Measurements from ENCODE around the gene BCAS3.
"Not testable (repeated sequence)": the region's sequence is repeated elsewhere in the genome, so short reads cannot be mapped to it uniquely, and the experiment has no call there.

The BCAS3 gene

DNA sequence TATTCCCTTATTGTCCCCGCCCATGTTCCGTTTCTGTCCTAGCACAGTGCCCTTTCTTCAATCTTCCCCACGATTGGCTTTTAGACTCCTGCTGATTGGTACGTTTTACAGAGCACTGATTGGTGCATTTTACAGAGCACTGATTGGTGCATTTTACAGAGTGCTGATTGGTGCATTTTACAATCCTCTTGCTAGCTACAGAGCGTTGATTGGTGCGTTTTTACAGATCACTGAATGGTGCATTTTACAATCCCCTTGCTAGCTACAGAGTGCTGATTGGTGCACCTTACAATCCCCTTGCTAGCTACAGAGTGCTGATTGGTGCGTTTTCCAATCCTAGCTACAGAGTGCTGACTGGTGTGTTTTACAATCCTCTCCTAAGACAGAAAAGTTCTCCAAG lies 3.0 kb upstream of the BCAS3 start:
- DNase-seq (ENCODE audit: low spot score): not testable (repeated sequence)

DNA sequence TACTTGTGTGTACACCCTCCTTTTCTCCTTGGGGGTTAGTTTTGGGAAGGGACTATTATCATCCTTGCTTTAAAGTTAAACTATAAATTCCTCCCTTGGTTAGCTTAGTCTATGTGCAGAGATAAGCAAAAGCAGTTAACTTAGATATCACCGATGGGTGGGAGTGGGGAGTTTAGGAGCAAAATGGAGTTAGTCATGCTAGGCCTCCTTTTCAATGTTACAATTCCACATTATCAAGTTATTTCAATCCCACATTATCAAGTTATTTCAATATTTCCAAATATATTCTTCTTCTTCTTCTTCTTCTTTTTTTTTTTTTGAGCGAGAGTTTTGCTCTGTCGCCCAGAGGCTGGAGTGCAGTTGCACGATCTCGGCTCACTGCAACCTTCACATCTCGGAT lies 1.7 kb upstream of the BCAS3 start:
- no peak for DNase-seq (ENCODE audit: low spot score)

DNA sequence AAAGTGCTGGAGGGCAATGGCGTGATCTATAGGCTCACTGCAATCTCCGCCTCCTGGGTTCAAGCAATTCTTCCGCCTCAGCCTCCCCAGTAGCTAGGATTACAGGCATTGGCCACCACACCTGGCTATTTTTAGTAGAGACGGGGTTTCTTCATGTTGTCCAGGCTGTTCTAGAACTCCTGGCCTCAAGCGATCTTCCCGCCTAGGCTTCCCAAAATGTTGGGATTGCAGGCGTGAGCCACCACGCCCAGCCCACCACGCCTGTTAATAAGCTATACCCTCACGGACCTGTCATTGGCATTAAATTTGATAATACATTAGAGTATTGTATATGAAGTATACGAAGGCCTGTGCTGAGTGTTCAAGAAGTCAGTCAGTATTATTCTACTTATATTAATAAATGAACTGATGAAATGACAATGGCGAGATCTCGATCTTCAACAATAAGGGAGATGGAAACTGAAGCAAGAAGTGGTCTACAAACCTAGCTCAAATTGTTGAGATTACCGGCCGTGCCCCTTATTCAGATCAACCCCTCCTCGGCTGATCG lies 818 bp upstream of the BCAS3 start:
- DNase-seq (ENCODE audit: low spot score): no peak

DNA sequence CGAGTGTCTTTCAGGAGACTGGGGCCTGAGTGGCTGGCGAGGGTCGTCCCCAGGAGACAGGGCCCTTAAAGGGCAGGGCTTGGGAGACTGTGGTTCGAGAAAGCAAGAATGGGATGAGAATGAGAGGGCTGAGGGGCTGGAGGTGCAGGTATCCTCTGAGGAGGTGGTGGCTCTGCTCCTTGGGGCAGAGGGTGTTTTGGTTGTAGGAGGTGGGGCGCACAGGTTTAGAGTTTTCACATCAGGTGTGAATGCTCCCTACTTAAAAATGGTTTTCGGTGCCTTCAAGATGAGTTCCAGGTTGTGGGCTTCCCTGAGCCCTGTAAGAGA lies 430 bp downstream of the BCAS3 start:
- no peak for DNase-seq (ENCODE audit: low spot score)

DNA sequence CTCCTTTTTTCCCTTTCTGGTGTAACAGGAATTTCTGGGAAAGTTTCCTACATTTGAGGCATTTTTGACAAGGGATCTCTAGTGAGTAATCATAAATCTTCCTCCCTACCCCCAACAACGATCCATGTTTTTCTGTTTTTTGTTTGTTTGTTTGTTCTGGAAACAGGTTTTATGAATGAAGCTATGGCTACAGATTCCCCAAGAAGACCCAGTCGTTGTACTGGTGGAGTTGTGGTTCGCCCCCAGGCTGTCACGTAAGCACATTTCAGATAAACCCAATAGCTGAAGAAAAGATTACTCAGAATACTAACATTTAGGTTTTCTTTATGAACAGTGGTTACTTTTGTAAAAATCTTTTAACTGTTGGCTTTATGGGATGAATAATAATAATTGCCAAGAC lies 1.6 kb downstream of the BCAS3 start:
- DNase-seq (ENCODE audit: low spot score): no peak

DNA sequence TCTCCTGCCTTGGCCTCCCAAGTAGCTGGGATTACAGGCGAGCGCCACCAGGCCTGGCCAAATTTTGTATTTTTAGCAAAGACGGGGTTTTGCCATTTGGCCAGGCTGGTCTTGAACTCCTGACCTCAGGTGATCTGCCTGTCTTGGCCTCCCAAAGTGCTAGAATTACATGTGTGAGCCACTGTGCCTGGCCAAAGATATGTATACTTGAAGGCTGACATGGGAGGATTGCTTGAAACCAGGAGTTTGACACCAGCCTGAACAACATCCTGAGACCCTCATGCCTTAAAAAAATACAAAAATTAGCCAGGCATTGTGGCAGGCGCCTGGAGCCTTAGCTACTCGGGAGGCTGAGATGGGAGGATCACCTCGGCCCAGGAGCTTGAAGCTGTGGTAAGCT lies 3.1 kb downstream of the BCAS3 start:
- no peak for DNase-seq (ENCODE audit: low spot score)

DNA sequence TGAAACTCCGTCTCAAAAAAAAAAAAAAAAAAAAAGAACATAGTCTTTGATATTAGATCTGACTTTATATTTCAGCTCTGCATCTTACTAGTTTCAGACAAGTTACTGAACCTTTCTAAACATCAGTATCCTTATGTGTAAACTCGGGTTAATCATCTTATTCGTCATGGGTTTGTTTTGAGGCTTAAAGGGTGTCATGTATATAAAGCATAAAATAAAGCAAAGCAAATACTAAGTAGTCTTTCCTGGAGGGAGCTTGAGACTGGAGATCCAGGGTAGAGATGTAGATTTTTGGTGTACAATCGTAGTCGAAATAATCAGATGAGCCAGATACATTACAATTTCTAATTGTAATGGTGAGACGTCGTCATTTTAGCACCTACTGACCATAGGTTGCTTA lies 7.8 kb downstream of the BCAS3 start:
- DNase-seq (ENCODE audit: low spot score): no peak

DNA sequence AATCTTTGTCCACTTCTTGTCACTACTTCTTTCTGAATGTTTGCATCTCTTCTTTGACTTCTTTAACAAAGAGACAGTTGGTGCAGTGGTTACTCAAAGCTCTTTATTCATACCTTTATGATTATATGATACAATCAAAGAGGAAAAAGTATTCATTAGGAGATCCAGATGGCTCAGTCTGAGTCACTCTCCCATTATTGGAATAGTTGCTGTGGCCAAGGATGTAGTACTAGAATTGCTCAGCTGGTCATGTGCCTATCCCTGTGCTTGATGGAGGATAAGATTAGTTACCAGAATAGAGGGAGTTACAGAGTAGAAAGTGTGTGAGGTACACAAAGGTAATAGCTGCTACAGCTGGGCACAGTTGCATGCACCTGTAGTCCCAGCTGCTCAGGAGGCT lies 18.3 kb downstream of the BCAS3 start:
- no peak for DNase-seq (ENCODE audit: low spot score)

DNA sequence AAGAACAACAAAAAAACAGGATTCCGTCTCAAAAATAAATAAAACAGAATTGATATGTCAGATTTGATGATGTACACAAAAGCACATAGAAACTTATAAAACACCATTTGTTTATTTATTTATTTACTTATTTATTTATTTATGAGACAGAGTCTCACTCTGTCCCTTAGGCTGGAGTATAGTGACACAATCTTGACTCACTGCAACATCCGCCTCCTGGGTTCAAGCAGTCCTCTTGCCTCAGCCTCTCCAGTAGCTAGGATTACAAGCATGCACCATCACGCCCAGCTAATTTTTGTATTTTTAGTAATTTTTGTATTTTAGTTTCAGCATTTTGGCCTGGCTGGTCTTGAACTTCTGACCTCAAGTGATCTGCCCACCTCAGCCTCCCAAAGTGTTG lies 21.4 kb downstream of the BCAS3 start:
- DNase-seq (ENCODE audit: low spot score): no peak

DNA sequence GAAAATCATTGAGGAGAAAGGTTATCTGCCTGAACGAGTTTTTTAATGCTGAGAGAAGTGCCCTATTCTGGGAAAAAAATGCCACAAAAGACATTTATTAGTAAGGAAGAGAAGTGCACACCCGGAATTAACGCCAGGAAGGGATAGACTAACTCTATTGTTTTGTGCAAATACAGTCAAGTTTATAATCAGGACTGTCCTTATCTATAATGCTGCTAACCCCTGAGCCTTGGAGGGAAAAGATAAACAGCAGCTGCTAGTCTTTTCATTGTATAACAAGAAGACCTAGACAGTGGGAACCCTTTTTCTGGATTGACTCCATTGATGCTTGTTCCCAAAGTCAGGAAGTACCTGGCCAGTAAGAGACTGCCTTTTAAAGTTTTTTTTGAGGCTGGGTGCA lies 26.5 kb downstream of the BCAS3 start:
- DNase-seq (ENCODE audit: low spot score): no peak

DNA sequence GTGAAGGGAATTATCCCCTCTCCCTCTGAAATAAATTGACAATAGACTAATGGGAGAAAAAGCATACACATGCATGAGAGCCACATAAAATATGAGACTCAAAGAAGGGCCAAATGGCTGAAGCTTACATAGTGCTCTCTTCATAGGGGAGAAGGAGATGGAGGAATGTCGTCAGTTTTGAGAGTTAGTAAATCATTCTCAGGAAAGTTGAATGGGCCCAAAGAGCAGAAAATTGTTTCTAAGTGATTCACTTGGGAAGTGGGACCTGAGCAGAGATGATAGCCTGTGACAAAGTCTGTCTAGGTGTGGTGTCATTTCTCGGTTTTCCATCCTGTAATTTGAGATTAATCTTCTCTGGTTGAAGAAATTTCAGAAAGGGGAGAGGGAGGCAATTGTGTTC lies 35.0 kb downstream of the BCAS3 start:
- no peak for DNase-seq (ENCODE audit: low spot score)

DNA sequence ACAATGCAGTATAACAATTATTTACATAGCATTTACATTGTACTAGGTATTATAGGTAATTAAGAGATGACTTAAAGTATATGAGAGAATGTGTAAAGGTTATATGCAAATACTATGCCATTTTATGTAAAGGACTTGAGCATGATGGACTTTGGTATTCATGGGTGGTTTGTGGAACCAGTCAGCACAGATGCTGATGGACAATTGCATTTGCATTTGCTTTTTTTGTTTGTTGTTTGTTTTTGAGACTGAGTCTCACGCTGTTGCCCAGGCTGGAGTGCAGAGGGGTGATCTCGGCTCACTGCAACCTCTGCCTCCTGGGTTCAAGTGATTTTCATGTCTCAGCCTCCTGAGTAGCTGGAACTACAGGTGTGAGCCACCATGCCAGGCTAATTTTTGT lies 36.0 kb downstream of the BCAS3 start:
- no peak for DNase-seq (ENCODE audit: low spot score)

DNA sequence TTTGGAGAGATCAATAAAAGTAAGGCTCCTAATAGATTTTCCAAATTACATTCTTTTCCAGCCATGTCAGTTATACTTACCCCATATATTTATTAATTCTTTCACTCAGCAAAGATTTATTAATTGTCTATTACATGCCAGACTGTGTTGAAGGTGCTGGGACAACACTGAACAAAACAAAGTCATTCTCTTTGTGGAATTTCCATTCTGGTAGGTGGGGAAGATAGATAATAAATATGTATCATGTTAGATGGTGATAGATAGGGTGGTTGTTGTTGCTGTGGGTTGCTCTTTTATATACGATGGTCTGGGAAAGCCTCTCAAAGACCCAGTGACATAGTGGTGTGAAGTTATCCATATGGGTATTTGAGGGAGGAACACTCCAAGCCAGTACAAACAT lies 39.1 kb downstream of the BCAS3 start:
- DNase-seq (ENCODE audit: low spot score): no peak

DNA sequence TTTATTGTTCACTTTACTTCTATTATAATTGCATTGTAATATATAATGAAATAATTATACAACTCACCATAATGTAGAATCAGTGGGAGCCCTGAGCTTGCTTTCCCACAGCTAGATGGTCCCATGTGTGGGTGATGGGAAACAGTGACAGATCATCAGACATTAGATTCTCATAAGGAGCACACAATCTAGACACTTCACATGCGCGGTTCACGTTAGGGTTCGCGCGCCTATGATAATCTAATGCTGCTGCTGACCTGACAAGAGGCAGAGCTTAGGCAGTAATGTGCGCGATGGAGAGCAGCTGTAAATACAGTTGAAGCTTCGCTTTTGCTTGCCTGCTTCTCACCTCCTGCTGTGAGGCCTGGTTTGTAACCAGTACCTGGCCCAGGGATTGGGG lies 40.2 kb downstream of the BCAS3 start:
- peak; percentile 55 for DNase-seq (ENCODE audit: low spot score)

DNA sequence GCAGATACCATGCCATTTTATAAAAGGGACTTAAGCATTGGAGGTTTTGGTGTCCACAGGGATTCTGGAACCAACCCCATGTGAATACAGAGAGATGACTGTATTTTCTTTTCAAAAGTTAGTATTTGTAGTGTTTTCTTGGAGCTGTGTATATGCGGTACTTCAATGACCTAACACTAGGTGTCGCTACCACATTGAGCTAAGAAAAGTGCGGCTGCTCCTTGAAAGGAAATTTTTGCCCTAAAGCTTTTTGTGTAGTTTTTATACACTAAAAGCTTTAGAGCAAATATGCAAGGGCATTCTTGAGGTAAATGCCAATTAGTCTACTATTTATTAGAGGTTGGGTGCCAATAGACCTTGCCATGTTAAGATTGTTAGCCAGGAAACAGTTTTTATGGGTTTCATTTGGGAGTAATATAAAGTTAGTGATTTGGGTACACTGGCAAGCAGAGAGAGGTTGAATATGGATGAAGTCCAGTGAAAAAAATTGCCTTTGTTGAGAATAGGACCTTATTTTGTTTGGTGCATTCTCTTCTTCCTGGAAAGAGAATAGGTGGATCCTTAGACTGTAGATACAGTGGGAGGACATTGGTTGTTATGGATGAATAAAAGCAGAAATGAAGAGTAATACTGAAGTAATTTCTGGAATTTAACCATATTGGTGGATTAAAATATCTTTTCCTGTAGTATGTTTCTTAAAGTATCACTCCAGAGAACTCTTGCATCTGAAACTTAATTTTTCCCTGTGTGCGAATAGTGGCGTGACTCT lies 43.3 kb downstream of the BCAS3 start:
- peak; percentile 65 for DNase-seq (ENCODE audit: low spot score)

DNA sequence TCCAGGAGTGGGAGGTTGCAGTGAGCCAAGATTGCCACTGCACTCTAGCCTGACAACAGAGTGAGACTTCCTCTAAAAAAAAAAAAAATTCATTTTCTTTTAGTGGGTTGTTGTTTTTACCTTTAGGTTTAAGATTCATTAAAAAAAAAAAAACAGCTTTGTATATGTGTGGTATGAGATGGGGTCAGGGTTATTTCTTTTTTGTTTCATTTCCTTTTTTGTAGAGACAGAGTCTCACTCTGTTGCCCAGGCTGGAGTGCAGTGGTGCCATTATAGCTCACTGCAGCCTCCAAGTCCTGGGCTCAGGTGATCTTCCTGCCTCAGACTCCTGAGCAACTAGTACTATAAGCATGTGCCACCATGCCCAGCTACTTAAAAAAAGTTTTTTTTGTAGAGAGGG lies 47.0 kb downstream of the BCAS3 start:
- DNase-seq (ENCODE audit: low spot score): no peak

DNA sequence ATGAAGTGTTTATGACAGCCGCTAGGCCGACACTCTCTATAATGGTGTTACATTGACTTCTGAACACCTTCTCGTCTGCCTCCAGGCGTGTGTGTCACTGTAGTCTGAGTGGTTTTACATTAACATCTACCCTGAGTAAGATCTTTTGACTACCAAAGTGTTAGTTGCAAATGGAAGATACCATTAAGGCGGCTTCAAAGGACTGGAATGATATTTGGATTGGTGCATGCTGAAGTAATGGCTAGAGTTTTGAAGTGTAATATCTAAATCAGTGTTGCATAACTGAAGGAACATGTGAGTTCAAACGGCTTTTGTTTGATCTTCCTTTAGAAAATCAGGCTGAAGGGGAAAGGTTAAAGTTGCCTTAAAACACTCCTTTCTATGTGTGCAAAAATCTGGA lies 52.2 kb downstream of the BCAS3 start:
- DNase-seq (ENCODE audit: low spot score): no peak

DNA sequence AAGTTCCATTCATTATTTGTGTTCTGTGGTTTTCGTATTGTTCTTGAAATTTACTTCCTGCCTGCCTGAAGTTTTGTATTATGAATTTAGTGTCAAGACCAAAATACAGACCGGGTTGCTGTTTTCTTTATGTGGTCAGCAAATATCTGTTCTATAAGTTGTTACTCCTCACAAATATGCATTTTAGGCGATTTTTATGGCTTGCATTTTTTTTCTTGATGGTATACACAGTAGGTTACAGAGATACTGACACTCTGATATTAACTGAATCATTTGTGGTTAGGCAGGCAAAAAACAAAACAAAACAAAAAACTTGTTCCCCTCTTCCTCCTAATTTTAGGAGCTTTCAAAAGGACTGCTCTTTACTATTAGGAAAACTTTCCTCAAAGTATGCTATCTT lies 52.6 kb downstream of the BCAS3 start:
- no peak for DNase-seq (ENCODE audit: low spot score)

DNA sequence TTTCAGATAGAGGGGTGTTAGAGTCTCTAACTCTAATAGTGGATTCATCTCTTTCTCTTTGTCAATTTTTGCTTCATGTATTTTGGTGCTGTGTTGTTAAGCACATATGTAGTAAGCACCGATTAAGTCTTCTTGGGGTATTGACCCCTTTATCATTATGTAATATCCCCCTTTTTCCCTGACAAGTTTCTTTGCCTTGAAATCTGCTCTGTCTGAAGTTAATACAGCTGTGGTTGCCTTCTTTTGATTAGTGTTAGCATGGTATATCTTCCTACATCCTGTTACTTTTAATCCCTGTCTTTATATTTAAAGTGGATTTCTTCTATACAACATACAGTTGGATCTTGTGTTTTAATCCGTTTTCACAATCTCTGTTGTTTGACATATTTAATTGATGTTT lies 60.6 kb downstream of the BCAS3 start:
- no peak for DNase-seq (ENCODE audit: low spot score)

DNA sequence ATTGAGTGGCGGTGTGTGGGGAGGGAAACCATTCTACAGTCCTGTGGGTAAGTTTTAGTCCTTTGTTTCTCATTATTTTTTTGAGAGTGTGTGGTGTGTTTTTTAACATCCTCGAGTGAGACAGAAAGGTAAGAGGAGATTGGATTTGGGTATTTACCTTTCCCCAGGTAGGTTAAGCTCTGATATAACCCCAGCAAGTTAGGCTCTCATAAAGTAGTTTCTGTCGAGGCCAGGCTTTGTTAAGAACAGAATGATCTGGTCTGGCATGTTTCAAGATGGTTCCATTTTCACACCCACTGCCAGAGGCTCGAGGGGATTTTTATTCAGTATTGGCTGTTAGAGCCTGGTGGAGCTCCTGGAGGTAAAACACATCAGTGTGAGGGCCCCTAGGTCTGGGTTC lies 62.9 kb downstream of the BCAS3 start:
- no peak for DNase-seq (ENCODE audit: low spot score)

DNA sequence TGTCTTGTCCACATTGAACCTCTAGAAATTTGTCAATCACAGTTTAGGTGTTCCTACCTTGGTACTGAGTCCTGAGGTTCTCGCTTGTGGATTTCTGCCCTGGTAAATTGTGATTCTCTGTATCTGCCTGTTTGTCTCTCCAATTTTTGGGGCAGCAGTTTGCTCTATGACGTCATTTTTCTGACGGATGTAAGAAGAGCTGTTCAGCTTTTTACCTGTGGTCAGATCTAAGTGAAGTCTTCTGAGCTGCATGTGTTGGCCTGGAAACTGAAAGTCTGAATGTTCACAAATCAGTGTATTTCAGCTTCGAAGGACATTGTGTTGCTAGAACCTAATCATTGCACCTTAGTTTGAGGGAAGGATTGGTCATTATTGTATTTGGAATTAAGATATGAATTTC lies 63.4 kb downstream of the BCAS3 start:
- DNase-seq (ENCODE audit: low spot score): no peak

DNA sequence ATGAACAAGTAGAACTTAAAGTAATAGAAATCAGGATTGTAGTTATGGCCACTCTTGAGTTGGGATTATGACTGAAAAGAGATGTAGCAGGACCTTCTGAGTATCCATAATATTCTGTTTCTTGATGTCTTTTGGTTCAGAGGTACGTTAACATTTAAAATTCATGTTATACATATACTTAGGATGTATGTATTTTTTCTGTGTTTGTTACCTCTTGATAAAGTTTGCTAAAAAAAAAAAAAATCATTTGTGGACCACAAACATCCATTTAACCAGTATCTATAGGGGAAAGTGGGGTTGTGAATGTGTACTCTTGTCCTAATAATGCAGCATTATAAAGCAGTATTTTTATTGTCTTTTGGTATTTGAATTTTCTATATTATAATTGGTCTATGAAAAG lies 65.6 kb downstream of the BCAS3 start:
- DNase-seq (ENCODE audit: low spot score): no peak

DNA sequence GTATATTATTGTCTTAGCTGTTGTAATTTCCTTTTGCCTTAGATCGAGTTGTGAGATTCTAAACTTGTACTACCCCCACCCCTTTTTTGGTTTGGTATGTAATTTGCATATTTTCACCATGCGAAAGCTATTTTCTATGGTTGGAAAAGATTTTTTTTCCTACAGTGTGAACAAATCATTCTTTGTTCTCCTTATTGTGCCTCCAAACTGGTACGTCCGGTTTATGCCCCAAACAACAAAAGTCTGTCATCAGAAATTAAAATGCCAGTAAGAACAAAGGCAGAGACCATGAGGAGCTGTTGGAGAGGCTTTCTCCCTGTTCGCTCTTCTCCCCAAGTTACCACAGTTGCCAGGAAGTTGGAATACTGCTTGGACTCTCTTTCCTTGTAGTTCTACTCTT lies 66.1 kb downstream of the BCAS3 start:
- DNase-seq (ENCODE audit: low spot score): no peak

DNA sequence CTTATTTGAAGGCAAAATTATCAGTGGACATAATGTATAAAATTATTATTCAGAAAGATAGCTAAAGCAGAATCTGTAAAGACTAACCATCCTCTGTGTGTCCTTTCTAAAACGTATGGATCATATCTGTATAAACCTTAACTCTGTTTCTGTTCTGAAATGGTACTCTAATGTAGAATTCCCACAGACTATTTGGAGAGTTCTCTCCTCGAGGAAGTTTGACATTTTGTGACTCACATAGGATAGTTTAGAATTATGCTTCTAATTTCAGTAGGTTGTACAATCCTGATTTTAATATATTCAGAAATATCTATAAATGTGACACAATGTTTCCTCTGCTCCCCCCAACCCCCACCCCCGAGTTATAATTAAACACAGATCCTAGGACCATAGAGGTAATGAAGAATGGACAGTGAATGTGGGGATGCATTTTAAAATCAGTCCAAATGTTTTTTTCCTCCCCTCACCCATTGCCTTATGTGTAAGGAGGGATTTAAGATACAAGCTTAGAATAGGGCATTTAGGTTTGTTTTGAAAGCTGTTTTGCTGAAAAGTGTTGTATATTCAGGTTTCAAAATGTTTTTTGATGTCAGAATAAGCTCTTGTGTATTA lies 66.8 kb downstream of the BCAS3 start:
- no peak for DNase-seq (ENCODE audit: low spot score)

All from SK-N-DZ (cell line).